HG02642 (cell line): ENCODE measurements around the gene ELSPBP1.
"Not testable (repeated sequence)": the region's sequence is repeated elsewhere in the genome, so short reads cannot be mapped to it uniquely, and the experiment has no call there.

ENCODE experiments used
- ATAC-seq: cut with Tn5 transposase; IDR thresholded peaks from one replicate; pipeline ENCODE4 v1.9.1; 2021; ENCODE audit warnings: mild to moderate bottlenecking; ENCODE audit not compliant: unreplicated experiment, poor library complexity

The ELSPBP1 gene

GRCh38 chr19:48041877-48042580 lies 47.6 kb downstream of the ELSPBP1 start:
- ATAC-seq: no peak

- ATAC-seq: no peak
Measured at GRCh38 chr19:48043675-48044258, 49.3 kb downstream of the ELSPBP1 start, which contains the start of gene CABP5. Gene CABP5 (minus strand): TSS chr19:48044079. CDS start chr19:48043922, 157 bp downstream.

- no peak for ATAC-seq
Measured at GRCh38 chr19:48044561-48044960, 50.1 kb downstream of the ELSPBP1 start.

GRCh38 chr19:48051335-48052033 lies 57.1 kb downstream of the ELSPBP1 start:
- ATAC-seq: no peak

- no peak for ATAC-seq
Measured at GRCh38 chr19:48053076-48053475, 58.6 kb downstream of the ELSPBP1 start.

- no peak for ATAC-seq
Measured at GRCh38 chr19:48053856-48054255, 59.4 kb downstream of the ELSPBP1 start.

- no peak for ATAC-seq
Measured at GRCh38 chr19:48059331-48059730, 64.9 kb downstream of the ELSPBP1 start.

- ATAC-seq: no peak
Measured at GRCh38 chr19:48060381-48060780, 65.9 kb downstream of the ELSPBP1 start.

GRCh38 chr19:48061401-48062344 lies 67.2 kb downstream of the ELSPBP1 start:
- ATAC-seq: no peak

- ATAC-seq: no peak
Measured at GRCh38 chr19:48064509-48064908, 70.1 kb downstream of the ELSPBP1 start.

GRCh38 chr19:48069435-48069834 lies 75.0 kb downstream of the ELSPBP1 start:
- ATAC-seq: no peak

- not testable (repeated sequence) for ATAC-seq
Measured at GRCh38 chr19:48070177-48070769, 75.8 kb downstream of the ELSPBP1 start.
